Ectodermal cell (in vitro differentiated cells): Measurements from ENCODE around the gene POU1F1.
"Not testable (repeated sequence)": the region's sequence is repeated elsewhere in the genome, so short reads cannot be mapped to it uniquely, and the experiment has no call there.

Experiments used
- H3K27ac ChIP-seq: 2 replicates; pipeline ENCODE4 v1.7.0; 2013; ENCODE audit warnings: mild to moderate bottlenecking, low read depth, low read length; ENCODE audit not compliant: insufficient read depth, poor library complexity, severe bottlenecking
- H3K27me3 ChIP-seq: 2 replicates; pipeline ENCODE4 v1.7.0; 2013; ENCODE audit warnings: mild to moderate bottlenecking, low read length; ENCODE audit not compliant: insufficient read depth, control insufficient read depth, poor library complexity, severe bottlenecking
- H3K36me3 ChIP-seq: one replicate; pipeline ENCODE4 v1.7.0; 2013; ENCODE audit warnings: low read length; ENCODE audit not compliant: control insufficient read depth, insufficient read depth
- H3K4me1 ChIP-seq: one replicate; pipeline ENCODE4 v1.7.0; 2013; ENCODE audit warnings: low read length; ENCODE audit not compliant: control insufficient read depth, insufficient read depth
- H3K4me3 ChIP-seq: 2 replicates; pipeline ENCODE4 v1.7.0; 2013; ENCODE audit warnings: low read depth, low read length, control low read depth; ENCODE audit not compliant: insufficient read depth
- H3K9me3 ChIP-seq: 2 replicates; pipeline ENCODE4 v1.7.0; 2013; ENCODE audit warnings: mild to moderate bottlenecking, low read length, moderate library complexity; ENCODE audit not compliant: control insufficient read depth
- WGBS, 2 experiments: methylation state at CpG; one replicate each; pipeline ENCODE4 v1.1.7; 2013; ENCODE audit warnings: missing lambda C conversion rate in 2 of 2; 5-methylcytosine and 5-hydroxymethylcytosine counted together

The POU1F1 gene

DNA sequence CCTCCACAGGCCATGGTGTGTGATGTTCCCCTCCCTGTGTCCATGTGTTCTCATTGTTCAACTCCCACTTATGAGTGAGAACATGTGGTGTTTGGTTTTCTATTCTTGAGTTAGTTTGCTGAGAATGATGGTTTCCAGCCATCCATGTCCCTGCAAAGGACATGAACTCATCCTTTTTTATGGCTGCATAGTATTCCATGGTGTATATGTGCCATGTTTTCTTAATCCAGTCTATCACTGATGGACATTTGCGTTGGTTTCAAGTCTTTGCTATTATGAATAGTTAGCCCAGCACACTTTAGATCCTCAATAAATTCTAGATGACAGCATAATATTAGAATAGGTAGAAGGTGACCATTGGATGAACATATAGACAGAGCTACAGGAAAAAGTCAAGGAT lies 28.6 kb upstream of the POU1F1 start:
- not testable (repeated sequence) for H3K4me1 ChIP-seq, H3K9me3 ChIP-seq, H3K4me3 ChIP-seq, H3K27ac ChIP-seq, H3K36me3 ChIP-seq, H3K27me3 ChIP-seq
- 100% methylated on average over 1 of the region's 1 CpG; no CpG with 5 or more reads in 1 of the 2 experiments for WGBS, 2 experiments

DNA sequence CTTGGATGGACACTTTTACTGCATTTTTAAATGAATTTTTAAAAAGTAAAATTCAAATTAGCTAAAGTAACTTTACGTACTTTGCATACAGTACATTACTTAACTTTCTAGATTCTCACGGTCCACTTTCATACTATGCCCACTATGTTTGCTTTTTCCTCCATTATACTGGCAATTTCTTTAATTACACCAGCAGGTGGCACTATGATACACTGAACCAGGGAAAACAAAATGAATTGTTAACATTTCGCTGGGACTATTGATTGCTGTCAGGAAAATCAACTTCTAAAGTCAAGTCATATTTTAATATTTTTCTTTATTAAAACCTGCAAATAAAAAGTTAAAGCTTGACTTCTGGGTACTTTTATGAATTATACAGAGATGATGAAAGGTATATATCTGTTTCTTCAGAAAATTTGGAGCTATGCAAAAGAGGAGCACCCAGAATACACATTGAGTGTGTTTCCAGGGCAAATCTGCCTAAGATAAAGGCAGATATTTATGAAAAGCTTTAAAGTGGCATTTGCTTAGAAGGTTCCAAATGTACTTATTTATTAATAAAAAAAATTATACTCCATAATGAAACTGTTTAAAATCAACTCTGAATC lies 21.8 kb upstream of the POU1F1 start:
- Histone ChIP-seq H3K9me3 (no peaks in the 10 kb centered on the region), H3K27ac (no peak overlapping the region), H3K27me3 (no peaks in the 10 kb centered on the region), H3K36me3 (no peaks in the 10 kb centered on the region), H3K4me3 (no peak overlapping the region), H3K4me1 (no peaks in the 10 kb centered on the region)
- WGBS, 2 experiments, result 30 to 41% methylated on average over 2 of the region's 3 CpGs

DNA sequence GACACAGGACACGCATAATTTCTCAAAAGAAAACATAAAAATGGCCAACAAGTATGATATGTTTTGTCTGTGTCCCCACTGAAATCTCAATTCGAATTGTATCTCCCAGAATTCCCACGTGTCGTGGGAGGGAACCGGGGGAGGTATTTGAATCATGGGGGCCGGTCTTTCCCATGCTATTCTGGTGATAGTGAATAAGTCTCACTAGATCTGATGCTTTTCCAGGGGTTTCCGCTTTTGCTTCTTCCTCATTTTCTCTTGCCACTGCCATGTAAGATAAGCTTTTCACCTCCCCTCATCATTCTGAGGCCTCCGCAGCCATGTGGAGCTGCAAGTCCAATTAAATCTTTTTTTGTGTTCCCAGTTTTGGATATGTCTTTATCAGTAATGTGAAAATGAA lies 12.1 kb upstream of the POU1F1 start:
- no peak overlapping the region for H3K27ac ChIP-seq
- H3K4me3 ChIP-seq, result no peak overlapping the region
- H3K9me3 ChIP-seq, result no peaks in the 10 kb centered on the region
- H3K27me3 ChIP-seq, result no peaks in the 10 kb centered on the region
- WGBS, 2 experiments, result 86 to 95% methylated on average over 7 to 8 of the region's 8 CpGs
- H3K4me1 ChIP-seq, result no peaks in the 10 kb centered on the region
- no peaks in the 10 kb centered on the region for H3K36me3 ChIP-seq

DNA sequence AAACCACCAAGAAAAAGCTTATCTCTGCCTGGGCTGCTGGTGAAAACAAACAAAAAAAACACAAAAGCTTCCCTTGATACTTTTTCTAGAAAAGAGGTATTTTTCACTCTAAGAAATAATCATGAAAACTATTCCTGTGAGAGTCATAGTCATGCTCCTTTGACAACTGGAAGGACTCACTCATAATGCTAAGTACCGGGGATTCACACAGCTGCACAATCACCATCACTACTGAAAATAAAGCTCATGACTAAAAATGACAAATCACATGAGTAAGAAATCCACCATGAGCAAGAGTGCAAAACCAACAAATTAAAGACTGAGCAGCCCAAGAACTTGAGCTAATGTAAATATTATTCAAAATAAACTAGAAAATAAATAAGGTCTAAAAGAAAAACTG lies 10.6 kb upstream of the POU1F1 start:
- Histone ChIP-seq H3K4me3 (no peak overlapping the region), H3K27me3 (no peaks in the 10 kb centered on the region), H3K36me3 (no peaks in the 10 kb centered on the region), H3K27ac (no peak overlapping the region), H3K9me3 (no peaks in the 10 kb centered on the region), H3K4me1 (no peaks in the 10 kb centered on the region)
- WGBS, 2 experiments, result 93 to 100% methylated on average over 1 of the region's 1 CpG

DNA sequence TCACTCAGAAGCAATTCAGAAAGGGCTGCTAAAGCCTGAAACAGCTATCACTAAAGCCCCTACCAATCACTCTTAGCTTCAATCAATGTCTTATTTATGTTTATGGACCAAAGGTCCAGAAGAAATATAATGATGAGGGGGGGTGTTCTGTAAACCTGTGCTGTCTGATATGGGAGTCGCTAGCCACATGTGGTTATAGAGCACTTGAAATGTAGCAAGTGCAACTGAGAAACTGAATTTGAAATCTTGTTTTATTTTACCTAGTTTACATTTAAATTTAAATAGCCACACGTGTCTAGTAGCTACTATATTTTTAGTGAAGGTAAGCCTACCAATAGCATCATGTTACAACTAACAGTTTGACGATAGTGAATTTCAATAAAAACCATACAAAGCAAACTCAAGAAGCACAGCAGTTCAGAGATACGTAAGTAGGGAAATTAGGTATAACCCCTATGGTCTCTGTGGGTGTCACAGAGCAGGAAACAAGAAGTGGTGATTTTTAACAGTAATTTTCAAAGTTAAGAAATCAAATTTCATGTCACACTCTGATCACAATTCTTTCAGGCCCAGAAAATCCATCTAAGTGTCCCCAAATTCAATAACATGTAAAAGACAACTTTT lies 3.6 kb downstream of the POU1F1 start:
- no peak overlapping the region for H3K27ac ChIP-seq
- no peaks in the 10 kb centered on the region for H3K9me3 ChIP-seq
- no peaks in the 10 kb centered on the region for H3K36me3 ChIP-seq
- H3K27me3 ChIP-seq, result no peaks in the 10 kb centered on the region
- H3K4me1 ChIP-seq, result peaks cover 9% of the 10 kb centered on the region
- H3K4me3 ChIP-seq, result no peak overlapping the region
- 94 to 100% methylated on average over 3 to 4 of the region's 4 CpGs for WGBS, 2 experiments

DNA sequence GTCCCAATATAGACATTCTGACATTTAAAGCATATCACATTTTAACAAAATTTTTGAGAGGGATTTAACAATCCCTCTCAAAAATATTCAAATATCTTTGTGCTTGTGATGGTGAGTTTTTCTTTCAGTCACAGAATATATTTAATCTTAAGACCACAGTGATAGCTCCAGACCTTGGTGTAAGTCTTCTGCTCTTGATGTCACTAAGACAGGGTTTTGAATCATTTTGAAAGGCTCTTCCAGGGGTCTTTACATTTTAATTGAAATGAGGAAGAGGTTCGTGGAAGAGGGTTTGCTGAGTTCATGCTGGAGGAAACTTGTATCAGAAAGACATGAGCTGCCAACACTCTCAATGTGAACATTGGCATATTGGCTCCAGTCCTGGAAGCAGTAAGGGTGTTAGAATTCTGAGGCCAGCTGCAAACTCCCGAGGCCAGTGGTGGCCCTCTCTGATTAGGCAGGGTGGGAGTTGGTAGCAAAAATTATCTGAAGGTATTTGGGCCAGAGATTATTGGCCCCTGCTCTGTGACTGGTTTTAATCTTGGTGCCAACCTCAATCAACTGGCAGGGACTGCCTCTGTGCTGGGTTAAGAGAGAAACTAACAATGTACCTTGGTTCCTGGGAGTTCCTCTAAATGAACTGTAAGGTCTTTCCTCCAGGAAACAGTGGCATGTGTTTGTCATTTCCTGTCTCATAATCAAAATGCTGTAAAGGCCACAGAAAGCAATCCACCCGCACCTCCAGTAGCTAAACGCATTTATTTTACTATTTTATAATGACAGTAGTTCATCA lies 5.3 kb downstream of the POU1F1 start:
- WGBS, 2 experiments, result 84 to 85% methylated on average over 2 of the region's 4 CpGs
- Histone ChIP-seq H3K36me3 (no peaks in the 10 kb centered on the region), H3K4me3 (no peak overlapping the region), H3K27ac (no peak overlapping the region), H3K9me3 (no peaks in the 10 kb centered on the region), H3K27me3 (no peaks in the 10 kb centered on the region), H3K4me1 (peaks cover 9% of the 10 kb centered on the region)

DNA sequence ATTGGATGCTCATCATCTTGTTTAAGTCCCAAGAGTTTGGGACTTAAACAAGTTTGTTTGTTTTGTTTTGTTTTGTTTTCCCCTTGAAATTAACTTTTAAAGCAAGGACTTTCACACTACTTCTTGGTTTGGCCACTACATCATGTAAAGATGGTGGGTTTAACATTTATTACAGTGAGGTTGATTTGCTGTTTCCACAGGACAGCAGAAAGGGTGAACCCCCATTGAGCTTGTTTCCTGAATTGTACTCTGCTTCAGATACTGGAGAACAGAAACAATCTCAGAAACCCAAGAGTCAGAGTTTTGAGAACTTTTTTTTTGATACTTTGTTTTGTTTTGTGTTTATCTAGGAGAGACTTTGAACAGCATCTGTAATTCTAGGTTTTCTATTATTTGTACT lies 6.7 kb downstream of the POU1F1 start:
- Histone ChIP-seq H3K4me1 (peaks cover 9% of the 10 kb centered on the region), H3K9me3 (no peaks in the 10 kb centered on the region), H3K4me3 (no peak overlapping the region), H3K27ac (no peak overlapping the region), H3K36me3 (no peaks in the 10 kb centered on the region), H3K27me3 (no peaks in the 10 kb centered on the region)

DNA sequence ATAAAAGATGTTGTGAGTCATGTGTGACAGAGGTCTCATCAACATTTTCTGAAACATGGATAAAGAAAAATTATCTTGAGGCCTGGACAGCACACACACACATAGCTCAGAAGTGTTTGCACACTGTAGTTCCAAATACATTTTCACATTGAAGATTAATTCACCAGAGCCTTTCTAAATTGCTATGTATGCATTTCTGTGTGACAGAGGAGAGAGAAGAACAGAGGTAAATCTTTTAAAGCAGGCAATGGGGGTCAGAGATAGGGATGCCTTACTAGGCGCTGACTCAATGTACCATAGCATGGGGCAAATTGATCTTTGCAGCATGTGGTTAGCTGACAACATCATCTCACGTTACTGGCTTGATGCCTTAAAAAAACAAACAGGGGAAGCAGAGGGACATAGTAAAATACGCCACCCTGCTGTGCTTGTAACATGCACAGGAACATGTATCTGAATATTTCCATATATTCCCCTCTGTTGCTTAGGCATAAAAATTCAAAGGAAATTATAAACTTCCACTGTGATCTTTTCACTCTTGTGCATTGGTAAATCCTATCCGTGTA lies 7.7 kb downstream of the POU1F1 start:
- Histone ChIP-seq H3K27me3 (no peaks in the 10 kb centered on the region), H3K27ac (no peak overlapping the region), H3K36me3 (no peaks in the 10 kb centered on the region), H3K4me3 (no peak overlapping the region), H3K4me1 (peaks cover 9% of the 10 kb centered on the region), H3K9me3 (no peaks in the 10 kb centered on the region)
- WGBS, 2 experiments, result 74 to 79% methylated on average over 3 to 4 of the region's 4 CpGs

DNA sequence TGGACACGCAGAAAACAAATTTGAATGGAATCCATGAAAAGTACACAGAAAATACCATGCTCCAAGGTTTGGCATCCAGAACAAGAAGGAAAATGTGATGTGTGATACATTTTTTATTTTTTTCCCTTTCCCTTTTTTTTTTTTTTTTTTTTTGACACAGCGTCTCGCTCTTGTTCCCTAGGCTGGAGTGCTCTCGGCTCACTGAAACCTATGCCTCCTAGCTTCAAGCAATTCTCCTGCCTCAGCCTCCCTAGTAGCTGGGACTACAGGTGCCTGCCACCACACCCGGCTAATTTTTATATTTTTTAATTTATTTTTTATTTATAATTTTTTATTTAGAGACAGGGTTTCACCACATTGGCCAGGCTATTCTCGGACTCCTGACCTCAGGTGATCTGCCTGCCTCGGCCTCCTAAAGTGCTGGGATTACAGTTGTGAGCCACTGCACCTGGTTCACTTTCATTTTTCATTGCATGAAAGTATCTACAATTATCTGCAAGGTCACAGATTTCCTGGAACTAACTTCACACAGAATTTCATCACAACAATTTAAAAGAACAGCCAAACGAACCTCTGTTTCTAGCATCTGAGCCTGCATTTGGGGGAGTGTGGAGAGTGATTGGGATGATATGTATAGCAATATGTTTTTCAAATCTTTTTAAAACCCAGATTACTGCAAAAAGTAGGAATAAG lies 8.3 kb downstream of the POU1F1 start:
- Histone ChIP-seq H3K4me1 (peaks cover 9% of the 10 kb centered on the region), H3K36me3 (no peaks in the 10 kb centered on the region), H3K4me3 (no peak overlapping the region), H3K9me3 (no peaks in the 10 kb centered on the region), H3K27ac (no peak overlapping the region), H3K27me3 (no peaks in the 10 kb centered on the region)
- 88 to 95% methylated on average over 6 to 7 of the region's 8 CpGs for WGBS, 2 experiments

DNA sequence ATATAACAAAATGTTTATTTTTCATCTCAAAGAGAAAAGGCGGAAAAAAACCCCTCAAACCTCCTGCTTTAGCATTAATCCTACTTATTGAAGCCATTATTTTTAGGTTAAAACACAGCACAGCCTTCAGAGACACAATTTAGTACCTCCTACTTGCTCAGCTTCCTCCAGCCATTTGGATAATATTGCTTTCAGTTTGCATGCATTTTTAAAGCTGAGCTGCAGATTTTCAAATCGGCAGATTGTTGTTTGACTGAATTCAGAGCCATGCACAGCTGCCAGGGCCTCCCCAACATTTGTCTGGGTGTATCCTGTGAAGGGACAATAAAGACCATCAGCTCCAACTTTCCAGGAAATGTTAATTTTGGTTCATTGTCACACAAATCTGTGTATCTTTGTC lies 14.5 kb downstream of the POU1F1 start:
- H3K4me1 ChIP-seq, result no peaks in the 10 kb centered on the region
- WGBS, 2 experiments, result 80 to 89% methylated on average over 2 of the region's 2 CpGs
- no peak overlapping the region for H3K27ac ChIP-seq
- H3K4me3 ChIP-seq, result no peak overlapping the region
- no peaks in the 10 kb centered on the region for H3K36me3 ChIP-seq
- H3K9me3 ChIP-seq, result no peaks in the 10 kb centered on the region
- H3K27me3 ChIP-seq, result no peaks in the 10 kb centered on the region
